Measurements from ENCODE around the gene NEB.

Gene NEB

GRCh38 chr2:151491496-151491895 lies 242.8 kb downstream of the NEB start:
- H3K4me3 ChIP-seq (ENCODE audit: control insufficient read depth in 1 of 7, extremely low read depth in 1 of 7, insufficient read depth in 4 of 7, low read depth in 2 of 7, low read length in 6 of 7) = no peak overlapping the region
- H3K36me3 ChIP-seq (ENCODE audit: control insufficient read depth in 4 of 4, insufficient read depth in 4 of 4, low read length in 3 of 4) = peaks cover 2 to 8% (median 7%) of the 10 kb centered on the region in 4 experiments
- ChIA-PET POLR2A (no interaction called here), CTCF (interaction anchor here (0.8 kb wide), 1 partner anchor 14 kb away, joined by 3 read pairs; no protein-coding TSS in a partner anchor)
- no peaks in the 10 kb centered on the region for H3K27me3 ChIP-seq (replicated peaks in 2 of 5; ENCODE audit: control insufficient read depth in 4 of 5, insufficient read depth in 5 of 5, low read length in 4 of 5)
- no peak overlapping the region for H3K27ac ChIP-seq (ENCODE audit: insufficient read depth in 1 of 2, low read depth in 1 of 2, low read length in 2 of 2, poor library complexity in 1 of 2, severe bottlenecking in 2 of 2)
- no peaks in the 10 kb centered on the region for H3K9me3 ChIP-seq (ENCODE audit: control extremely low read depth in 1 of 5, control insufficient read depth in 4 of 5, insufficient read depth in 2 of 5, low read depth in 1 of 5, low read length in 4 of 5)
- no peaks in the 10 kb centered on the region for H3K4me1 ChIP-seq (ENCODE audit: control extremely low read depth in 1 of 4, control insufficient read depth in 4 of 4, insufficient read depth in 4 of 4, low read length in 3 of 4)
- no peak for DNase-seq
- 100% methylated on average over 4 of the region's 4 CpGs for WGBS (ENCODE audit: insufficient coverage)

DNA sequence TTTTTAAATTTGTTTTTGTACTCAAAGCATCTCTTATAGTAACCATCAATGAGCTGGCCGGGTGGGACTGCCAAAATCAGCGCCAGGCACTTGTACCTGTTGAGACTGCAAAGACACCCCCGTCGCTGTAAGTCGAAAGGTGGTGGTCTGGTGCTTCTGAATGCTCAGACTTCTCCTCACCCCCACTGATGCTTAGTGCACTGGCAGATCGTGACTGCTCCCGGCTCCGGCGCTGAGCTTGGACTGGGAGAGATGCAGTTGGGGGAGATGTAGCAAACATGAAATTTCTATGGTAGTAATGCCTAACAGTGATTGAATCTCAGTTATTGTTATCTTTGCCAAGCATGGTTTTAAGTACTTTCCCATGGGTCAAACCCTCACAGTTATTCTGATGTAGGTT lies 244.0 kb downstream of the NEB start:
- Histone ChIP-seq H3K27me3 (replicated peaks in 2 of 5; ENCODE audit: control insufficient read depth in 4 of 5, insufficient read depth in 5 of 5, low read length in 4 of 5) (no peaks in the 10 kb centered on the region), H3K4me3 (ENCODE audit: control insufficient read depth in 1 of 7, extremely low read depth in 1 of 7, insufficient read depth in 4 of 7, low read depth in 2 of 7, low read length in 6 of 7) (no peak overlapping the region), H3K9me3 (ENCODE audit: control extremely low read depth in 1 of 5, control insufficient read depth in 4 of 5, insufficient read depth in 2 of 5, low read depth in 1 of 5, low read length in 4 of 5) (no peaks in the 10 kb centered on the region), H3K4me1 (ENCODE audit: control extremely low read depth in 1 of 4, control insufficient read depth in 4 of 4, insufficient read depth in 4 of 4, low read length in 3 of 4) (no peaks in the 10 kb centered on the region), H3K36me3 (ENCODE audit: control insufficient read depth in 4 of 4, insufficient read depth in 4 of 4, low read length in 3 of 4) (peaks cover 2 to 11% (median 8%) of the 10 kb centered on the region in 4 experiments), H3K27ac (ENCODE audit: insufficient read depth in 1 of 2, low read depth in 1 of 2, low read length in 2 of 2, poor library complexity in 1 of 2, severe bottlenecking in 2 of 2) (no peak overlapping the region)
- WGBS (ENCODE audit: insufficient coverage) = 97% methylated on average over 4 of the region's 9 CpGs
- ChIA-PET CTCF (no interaction called here), POLR2A (interaction anchor here (0.7 kb wide), 1 partner anchor 23 kb away, joined by 3 read pairs; no protein-coding TSS in a partner anchor)
- DNase-seq = no peak

GRCh38 chr2:151486053-151486452 lies 248.2 kb downstream of the NEB start:
- no peak for DNase-seq
- H3K4me1 ChIP-seq (ENCODE audit: control extremely low read depth in 1 of 4, control insufficient read depth in 4 of 4, insufficient read depth in 4 of 4, low read length in 3 of 4) = no peaks in the 10 kb centered on the region

GRCh38 chr2:151484100-151484499 lies 250.2 kb downstream of the NEB start:
- no peak overlapping the region for H3K4me3 ChIP-seq (ENCODE audit: control insufficient read depth in 1 of 7, extremely low read depth in 1 of 7, insufficient read depth in 4 of 7, low read depth in 2 of 7, low read length in 6 of 7)
- ChIA-PET CTCF (interaction anchor here (1.3 kb wide), 1 partner anchor 8 kb away, joined by 5 read pairs; no protein-coding TSS in a partner anchor), POLR2A (no interaction called here)
- H3K36me3 ChIP-seq (ENCODE audit: control insufficient read depth in 4 of 4, insufficient read depth in 4 of 4, low read length in 3 of 4) = peaks cover 2 to 38% (median 24%) of the 10 kb centered on the region in 4 experiments
- H3K27me3 ChIP-seq (replicated peaks in 2 of 5; ENCODE audit: control insufficient read depth in 4 of 5, insufficient read depth in 5 of 5, low read length in 4 of 5) = no peaks in the 10 kb centered on the region
- DNase-seq = no peak
- WGBS (ENCODE audit: insufficient coverage) = 100% methylated on average over 4 of the region's 4 CpGs
- H3K4me1 ChIP-seq (ENCODE audit: control extremely low read depth in 1 of 4, control insufficient read depth in 4 of 4, insufficient read depth in 4 of 4, low read length in 3 of 4) = no peaks in the 10 kb centered on the region
- H3K27ac ChIP-seq (ENCODE audit: insufficient read depth in 1 of 2, low read depth in 1 of 2, low read length in 2 of 2, poor library complexity in 1 of 2, severe bottlenecking in 2 of 2) = no peak overlapping the region
- H3K9me3 ChIP-seq (ENCODE audit: control extremely low read depth in 1 of 5, control insufficient read depth in 4 of 5, insufficient read depth in 2 of 5, low read depth in 1 of 5, low read length in 4 of 5) = no peaks in the 10 kb centered on the region

More at GRCh38 chr2:151486053-151486452, 248.2 kb downstream of the NEB start:
- Histone ChIP-seq H3K4me3 (ENCODE audit: control insufficient read depth in 1 of 7, extremely low read depth in 1 of 7, insufficient read depth in 4 of 7, low read depth in 2 of 7, low read length in 6 of 7) (no peak overlapping the region), H3K27ac (ENCODE audit: insufficient read depth in 1 of 2, low read depth in 1 of 2, low read length in 2 of 2, poor library complexity in 1 of 2, severe bottlenecking in 2 of 2) (no peak overlapping the region), H3K9me3 (ENCODE audit: control extremely low read depth in 1 of 5, control insufficient read depth in 4 of 5, insufficient read depth in 2 of 5, low read depth in 1 of 5, low read length in 4 of 5) (no peaks in the 10 kb centered on the region), H3K36me3 (ENCODE audit: control insufficient read depth in 4 of 4, insufficient read depth in 4 of 4, low read length in 3 of 4) (peaks cover 5 to 31% (median 17%) of the 10 kb centered on the region in 4 experiments), H3K27me3 (replicated peaks in 2 of 5; ENCODE audit: control insufficient read depth in 4 of 5, insufficient read depth in 5 of 5, low read length in 4 of 5) (no peaks in the 10 kb centered on the region)
- WGBS (ENCODE audit: insufficient coverage) = no CpG with 5 or more reads among the region's 1 CpG
- ChIA-PET CTCF (interaction anchor here (1.0 kb wide), 1 partner anchor 551 kb away, joined by 3 read pairs; no protein-coding TSS in a partner anchor), POLR2A (no interaction called here)

DNA sequence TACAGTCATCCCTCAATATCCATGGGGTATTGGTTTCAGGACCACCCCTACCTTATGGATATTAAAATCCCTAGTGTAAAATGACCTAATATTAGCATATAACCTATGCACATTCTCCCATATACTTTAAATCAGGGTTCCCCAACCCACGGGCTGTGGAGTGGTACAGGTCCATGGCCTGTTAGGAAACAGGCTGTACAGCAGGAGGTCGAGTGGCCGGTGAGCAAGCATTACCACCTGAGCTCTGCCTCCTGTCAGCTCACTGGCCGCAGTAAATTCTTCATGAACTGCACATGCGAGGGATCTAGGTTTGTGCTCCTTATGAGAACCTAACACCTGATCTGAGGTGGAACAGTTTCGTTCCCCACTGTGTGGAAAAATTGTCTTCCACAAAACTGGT lies 250.7 kb downstream of the NEB start:
- DNase-seq = no peak
- ChIA-PET POLR2A (no interaction called here), CTCF (interaction anchor here (1.1 kb wide), 1 partner anchor 45 kb away, joined by 3 read pairs; no protein-coding TSS in a partner anchor)
- H3K27me3 ChIP-seq (replicated peaks in 2 of 5; ENCODE audit: control insufficient read depth in 4 of 5, insufficient read depth in 5 of 5, low read length in 4 of 5) = no peaks in the 10 kb centered on the region
- peaks cover 2 to 38% (median 24%) of the 10 kb centered on the region in 4 experiments for H3K36me3 ChIP-seq (ENCODE audit: control insufficient read depth in 4 of 4, insufficient read depth in 4 of 4, low read length in 3 of 4)
- 98% methylated on average over 5 of the region's 6 CpGs for WGBS (ENCODE audit: insufficient coverage)
- H3K4me3 ChIP-seq (ENCODE audit: control insufficient read depth in 1 of 7, extremely low read depth in 1 of 7, insufficient read depth in 4 of 7, low read depth in 2 of 7, low read length in 6 of 7) = no peak overlapping the region
- H3K9me3 ChIP-seq (ENCODE audit: control extremely low read depth in 1 of 5, control insufficient read depth in 4 of 5, insufficient read depth in 2 of 5, low read depth in 1 of 5, low read length in 4 of 5) = no peaks in the 10 kb centered on the region
- no peak overlapping the region for H3K27ac ChIP-seq (ENCODE audit: insufficient read depth in 1 of 2, low read depth in 1 of 2, low read length in 2 of 2, poor library complexity in 1 of 2, severe bottlenecking in 2 of 2)
- no peaks in the 10 kb centered on the region for H3K4me1 ChIP-seq (ENCODE audit: control extremely low read depth in 1 of 4, control insufficient read depth in 4 of 4, insufficient read depth in 4 of 4, low read length in 3 of 4)

- peaks cover 2 to 44% (median 24%) of the 10 kb centered on the region in 4 experiments for H3K36me3 ChIP-seq (ENCODE audit: control insufficient read depth in 4 of 4, insufficient read depth in 4 of 4, low read length in 3 of 4)
- H3K4me3 ChIP-seq (ENCODE audit: control insufficient read depth in 1 of 7, extremely low read depth in 1 of 7, insufficient read depth in 4 of 7, low read depth in 2 of 7, low read length in 6 of 7) = no peak overlapping the region
- ChIA-PET POLR2A (no interaction called here), CTCF (no interaction called here)
- no CpG with 5 or more reads among the region's 4 CpGs for WGBS (ENCODE audit: insufficient coverage)
- no peak overlapping the region for H3K27ac ChIP-seq (ENCODE audit: insufficient read depth in 1 of 2, low read depth in 1 of 2, low read length in 2 of 2, poor library complexity in 1 of 2, severe bottlenecking in 2 of 2)
- no peak for DNase-seq
- H3K27me3 ChIP-seq (replicated peaks in 2 of 5; ENCODE audit: control insufficient read depth in 4 of 5, insufficient read depth in 5 of 5, low read length in 4 of 5) = no peaks in the 10 kb centered on the region
- no peaks in the 10 kb centered on the region for H3K9me3 ChIP-seq (ENCODE audit: control extremely low read depth in 1 of 5, control insufficient read depth in 4 of 5, insufficient read depth in 2 of 5, low read depth in 1 of 5, low read length in 4 of 5)
- no peaks in the 10 kb centered on the region for H3K4me1 ChIP-seq (ENCODE audit: control extremely low read depth in 1 of 4, control insufficient read depth in 4 of 4, insufficient read depth in 4 of 4, low read length in 3 of 4)
Measured at GRCh38 chr2:151482171-151482725, 252.0 kb downstream of the NEB start.

DNA sequence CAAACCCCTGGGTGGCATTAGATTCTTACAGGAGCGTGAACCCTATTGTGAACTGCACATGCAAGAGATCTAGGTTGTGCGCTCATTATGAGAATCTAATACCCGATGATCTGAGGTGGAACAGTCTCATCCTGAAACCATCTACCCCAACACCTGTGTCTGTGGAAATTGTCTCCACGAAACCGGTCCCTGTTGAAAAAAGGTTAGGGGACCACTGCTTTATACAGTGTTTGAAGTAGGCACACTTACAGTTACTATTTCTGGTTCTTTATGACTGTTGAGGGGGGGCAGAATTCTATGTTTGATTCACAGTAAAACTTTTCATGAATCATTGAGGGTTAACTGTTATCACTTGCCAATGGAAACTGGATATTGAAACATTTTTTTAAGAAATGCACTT lies 252.5 kb downstream of the NEB start:
- ChIA-PET POLR2A (no interaction called here), CTCF (no interaction called here)
- no peak for DNase-seq
- H3K27me3 ChIP-seq (replicated peaks in 2 of 5; ENCODE audit: control insufficient read depth in 4 of 5, insufficient read depth in 5 of 5, low read length in 4 of 5) = no peaks in the 10 kb centered on the region
- H3K36me3 ChIP-seq (ENCODE audit: control insufficient read depth in 4 of 4, insufficient read depth in 4 of 4, low read length in 3 of 4) = peaks cover 2 to 49% (median 28%) of the 10 kb centered on the region in 4 experiments
- H3K4me3 ChIP-seq (ENCODE audit: control insufficient read depth in 1 of 7, extremely low read depth in 1 of 7, insufficient read depth in 4 of 7, low read depth in 2 of 7, low read length in 6 of 7) = no peak overlapping the region
- H3K9me3 ChIP-seq (ENCODE audit: control extremely low read depth in 1 of 5, control insufficient read depth in 4 of 5, insufficient read depth in 2 of 5, low read depth in 1 of 5, low read length in 4 of 5) = no peaks in the 10 kb centered on the region
- H3K4me1 ChIP-seq (ENCODE audit: control extremely low read depth in 1 of 4, control insufficient read depth in 4 of 4, insufficient read depth in 4 of 4, low read length in 3 of 4) = no peaks in the 10 kb centered on the region
- 100% methylated on average over 5 of the region's 5 CpGs for WGBS (ENCODE audit: insufficient coverage)
- no peak overlapping the region for H3K27ac ChIP-seq (ENCODE audit: insufficient read depth in 1 of 2, low read depth in 1 of 2, low read length in 2 of 2, poor library complexity in 1 of 2, severe bottlenecking in 2 of 2)
